ENCODE results near the gene ADAM8. TPM values are rescaled to one million over a fixed set of nuclear protein-coding genes. Genes with fewer than 3 reads are reported as not detected.

Gene ADAM8
- total and polyA plus RNA-seq, 2 of the 8 experiments (the other 6 are each of a cell fraction or from before 2014, with no cell fraction given) = 4.6 TPM

DNA sequence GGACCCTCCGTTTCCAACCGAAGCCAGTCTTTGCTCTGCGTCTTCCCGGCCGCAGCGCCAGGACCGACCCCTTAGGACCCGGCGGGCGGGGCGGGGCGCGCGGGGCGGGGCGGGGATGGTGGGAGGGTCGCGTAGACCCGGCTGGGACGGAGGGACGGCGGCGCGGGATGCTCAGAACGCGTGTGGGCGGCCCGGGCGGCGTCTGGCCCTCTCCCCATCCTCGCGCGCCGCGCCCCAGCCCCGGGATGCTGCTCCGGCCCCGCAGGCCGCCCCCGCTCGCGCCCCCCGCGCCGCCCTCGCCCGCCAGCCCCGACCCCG is 46.7 kb downstream of the ADAM8 start, which contains the start of gene UTF1 (continued):
- TF ChIP-seq BRCA1 (IDR thresholded peaks at IDR 0.05; ENCODE audit: low read depth, low read length) = no peak
- no peak for TF ChIP-seq ASH2L (IDR thresholded peaks at IDR 0.05; ENCODE audit: low read length)
- no peak for TF ChIP-seq MAFK (IDR thresholded peaks at IDR 0.05; ENCODE audit: low read depth, low read length)
- TF ChIP-seq GABPA (IDR thresholded peaks at IDR 0.05; ENCODE audit: borderline replicate concordance, insufficient read depth, low read length) = no peak
- TF ChIP-seq SRF (IDR thresholded peaks at IDR 0.05; ENCODE audit: low read depth, low read length) = no peak
